Stimulated activated CD8-positive, alpha-beta memory T cell treated with anti-CD3 and anti-CD28 coated beads, Interleukin-12 subunit alpha, Interleukin-12 subunit beta, amount 100 ng/mL, for 24 hours (primary cell): Measurements from ENCODE around the gene TMCO1.
"Not testable (repeated sequence)": the region's sequence is repeated elsewhere in the genome, so short reads cannot be mapped to it uniquely, and the experiment has no call there.

Source experiments
- DNase-seq: peaks from one replicate; pipeline ENCODE4 v3.0.0-alpha.2; 2020; ENCODE audit errors: extremely low read depth

Gene TMCO1

DNA sequence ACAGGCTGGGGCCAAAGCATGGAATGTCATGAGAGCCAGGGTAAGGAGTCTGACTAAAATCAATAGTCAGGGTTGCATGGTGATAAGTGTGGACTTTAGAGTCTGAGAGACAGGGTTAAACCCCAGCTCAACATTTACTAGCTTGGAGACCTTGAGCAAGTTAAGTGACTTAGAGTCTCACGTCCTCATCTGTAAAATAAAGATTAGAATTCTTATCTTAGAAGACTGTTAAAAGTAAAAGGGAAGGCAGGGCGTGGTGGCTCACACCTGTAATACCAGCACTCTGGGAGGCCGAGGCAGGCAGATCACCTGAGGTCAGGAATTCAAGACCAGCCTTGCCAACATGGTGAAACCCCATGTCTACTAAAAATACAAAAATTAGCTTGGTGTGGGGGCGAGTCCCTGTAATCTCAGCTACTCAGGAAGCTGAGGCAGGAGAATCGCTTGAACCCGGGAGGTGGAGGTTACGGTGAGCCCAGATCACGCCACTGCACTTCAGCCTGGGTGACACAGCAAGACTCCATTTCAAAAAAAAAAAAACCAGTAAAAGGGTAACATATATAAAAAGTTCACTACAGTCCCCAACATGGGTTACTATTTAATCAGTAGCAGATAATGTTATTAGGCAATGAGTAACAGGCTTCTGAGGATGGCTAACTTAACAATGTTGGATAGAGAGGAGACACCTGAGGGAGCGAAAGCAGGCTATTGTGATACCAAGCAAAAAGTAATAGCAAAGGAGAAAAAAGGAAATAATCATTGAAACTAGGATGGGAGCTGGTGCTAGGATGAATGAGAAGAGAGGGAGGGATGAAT, 20.8 kb downstream of the TMCO1 start:
- no peak for DNase-seq

GRCh38 chr1:165744913-165745312, 23.8 kb downstream of the TMCO1 start:
- not testable (repeated sequence) for DNase-seq

DNA sequence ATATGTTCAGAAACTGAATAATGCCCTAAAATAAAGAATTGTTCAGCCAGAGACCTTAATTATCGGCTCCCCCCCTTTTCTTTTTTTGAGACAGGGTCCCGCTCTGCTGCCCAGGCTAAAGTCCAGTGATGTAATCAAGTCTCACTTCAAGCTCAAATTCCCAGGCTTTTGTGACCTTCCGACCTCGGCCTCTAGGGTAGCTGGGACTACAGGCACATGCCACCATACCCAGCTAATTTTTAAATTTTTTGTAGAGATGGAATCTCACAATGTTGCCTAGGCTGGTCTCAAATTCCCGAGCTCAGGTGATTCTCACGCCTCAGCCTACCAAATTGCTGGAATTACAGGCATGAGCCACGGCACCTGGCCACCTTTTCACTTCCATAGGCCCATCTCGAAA, 26.5 kb downstream of the TMCO1 start:
- DNase-seq, result no peak

DNA sequence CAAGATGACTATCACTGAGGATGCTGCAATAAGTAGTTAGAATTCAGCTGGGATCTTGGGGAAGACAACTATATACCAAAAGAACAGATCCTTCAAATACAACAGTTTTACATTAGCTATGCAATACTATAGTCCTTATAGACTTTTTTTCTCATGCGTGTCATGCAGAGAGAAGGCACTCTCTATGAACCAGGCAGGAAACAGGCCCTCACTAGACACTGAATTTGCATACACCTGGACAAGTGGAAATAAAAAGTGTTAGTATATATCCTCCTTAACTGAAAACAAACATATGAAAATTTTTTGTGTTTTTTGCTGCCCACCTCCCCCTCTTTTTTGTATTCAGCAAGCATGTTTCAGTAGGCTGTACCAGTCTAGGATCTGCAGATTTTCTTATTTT, 29.9 kb downstream of the TMCO1 start:
- DNase-seq, result no peak

DNA sequence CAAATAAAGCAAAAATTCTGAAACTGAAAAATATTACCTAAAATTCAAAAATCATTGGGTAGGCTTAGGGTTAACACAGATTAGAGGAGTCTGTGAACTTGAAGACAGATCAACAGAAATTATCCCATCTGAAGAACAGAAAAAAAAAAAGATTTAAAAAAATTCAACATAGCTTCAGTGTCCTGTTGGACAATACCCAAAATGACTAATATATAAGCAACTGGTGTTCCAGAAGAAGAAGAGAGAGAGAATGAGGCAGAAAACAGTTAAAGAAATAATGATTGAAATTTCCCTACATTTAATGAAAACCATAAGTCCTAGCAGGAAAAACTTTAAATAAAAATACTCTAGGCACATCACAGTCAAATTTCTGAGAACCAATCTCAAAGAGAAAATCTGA, 31.5 kb downstream of the TMCO1 start:
- DNase-seq, result no peak

DNA sequence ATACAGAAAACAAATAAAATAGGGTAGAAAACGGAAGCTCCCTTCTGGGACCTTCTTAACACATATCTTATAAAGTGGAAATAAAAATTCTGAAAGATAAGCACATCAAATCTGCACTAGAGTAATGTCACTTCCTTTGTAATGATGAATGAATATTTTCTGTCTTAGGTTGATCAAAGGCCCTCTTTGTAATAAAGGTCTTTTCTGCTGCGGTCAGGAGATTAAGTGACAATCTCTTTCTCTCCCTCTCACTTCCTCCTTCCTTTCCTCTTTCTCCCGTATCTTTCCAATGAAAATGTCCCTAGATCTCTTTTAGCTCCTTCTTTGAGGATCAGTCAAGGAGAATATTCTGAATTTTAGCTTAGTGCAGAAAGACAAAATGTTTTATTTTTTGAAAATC, 33.8 kb downstream of the TMCO1 start:
- no peak for DNase-seq

DNA sequence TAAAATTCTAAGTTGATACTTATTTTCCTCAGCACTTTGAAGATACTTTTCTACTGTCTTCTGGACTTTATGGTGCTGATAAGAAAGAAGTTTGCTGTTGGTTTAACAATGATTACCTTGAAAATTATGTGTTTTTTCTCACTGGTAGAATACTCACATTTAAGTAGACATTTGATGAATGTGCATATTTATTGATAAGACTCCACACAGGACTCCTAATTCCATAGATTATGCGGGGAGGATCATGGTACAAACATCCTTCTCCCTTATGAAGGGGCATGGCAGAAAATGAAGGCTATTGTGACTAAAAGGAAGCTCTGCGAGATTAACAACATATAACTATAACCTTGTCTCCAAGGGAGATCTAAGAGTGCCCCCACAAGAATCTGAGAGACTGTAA, 41.8 kb downstream of the TMCO1 start:
- DNase-seq, result no peak

DNA sequence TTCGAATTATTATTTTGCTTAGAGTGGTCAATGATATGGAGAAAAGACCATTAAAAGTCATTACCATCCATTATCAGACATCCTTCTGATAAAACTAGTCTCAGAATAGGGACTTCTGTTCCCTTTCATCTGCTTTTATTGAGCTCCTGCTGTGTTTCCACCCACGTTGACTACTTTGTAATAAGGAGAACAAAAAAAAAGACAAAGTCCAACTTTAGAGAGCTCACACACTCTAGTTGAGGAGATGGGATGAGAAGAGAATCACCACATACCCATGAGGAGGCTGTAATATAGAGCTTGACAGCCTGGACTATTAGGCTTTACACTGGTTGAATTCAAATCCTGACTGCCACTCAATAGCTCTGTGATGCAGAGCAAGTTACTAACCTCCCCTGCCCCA, 42.5 kb downstream of the TMCO1 start:
- no peak for DNase-seq

DNA sequence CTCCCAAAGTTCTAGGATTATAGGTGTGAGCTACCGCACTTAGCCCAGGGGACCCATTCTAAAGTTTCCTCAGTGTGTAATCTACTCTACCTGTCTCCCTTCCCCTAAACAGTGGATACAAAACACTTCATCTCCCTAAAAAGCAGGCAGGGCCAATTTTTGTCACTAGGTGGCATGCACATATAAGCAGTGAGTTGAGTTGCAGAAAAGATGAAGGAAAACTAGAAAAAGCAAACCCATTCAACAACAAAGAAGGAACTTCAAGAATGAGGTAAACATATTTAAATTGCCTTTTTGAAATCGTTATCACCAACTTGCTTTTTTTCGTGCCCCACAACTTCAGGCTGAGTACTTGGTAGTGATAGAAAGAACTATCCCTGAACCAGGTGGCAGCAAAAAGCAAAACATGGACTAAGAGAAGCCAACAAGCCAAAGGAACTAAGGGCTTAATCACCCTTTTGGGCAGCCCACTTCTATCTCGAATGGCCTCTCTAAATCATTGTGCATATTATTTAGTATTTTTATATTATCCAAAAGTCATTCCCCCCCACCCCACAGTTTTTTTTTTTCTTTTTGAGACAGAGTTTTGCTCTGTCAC, 50.7 kb downstream of the TMCO1 start:
- no peak for DNase-seq

GRCh38 chr1:165716265-165717051, 52.2 kb downstream of the TMCO1 start:
- not testable (repeated sequence) for DNase-seq

- no peak for DNase-seq
These were observed 55.9 kb downstream of the TMCO1 start for GRCh38 chr1:165712764-165713163.

DNA sequence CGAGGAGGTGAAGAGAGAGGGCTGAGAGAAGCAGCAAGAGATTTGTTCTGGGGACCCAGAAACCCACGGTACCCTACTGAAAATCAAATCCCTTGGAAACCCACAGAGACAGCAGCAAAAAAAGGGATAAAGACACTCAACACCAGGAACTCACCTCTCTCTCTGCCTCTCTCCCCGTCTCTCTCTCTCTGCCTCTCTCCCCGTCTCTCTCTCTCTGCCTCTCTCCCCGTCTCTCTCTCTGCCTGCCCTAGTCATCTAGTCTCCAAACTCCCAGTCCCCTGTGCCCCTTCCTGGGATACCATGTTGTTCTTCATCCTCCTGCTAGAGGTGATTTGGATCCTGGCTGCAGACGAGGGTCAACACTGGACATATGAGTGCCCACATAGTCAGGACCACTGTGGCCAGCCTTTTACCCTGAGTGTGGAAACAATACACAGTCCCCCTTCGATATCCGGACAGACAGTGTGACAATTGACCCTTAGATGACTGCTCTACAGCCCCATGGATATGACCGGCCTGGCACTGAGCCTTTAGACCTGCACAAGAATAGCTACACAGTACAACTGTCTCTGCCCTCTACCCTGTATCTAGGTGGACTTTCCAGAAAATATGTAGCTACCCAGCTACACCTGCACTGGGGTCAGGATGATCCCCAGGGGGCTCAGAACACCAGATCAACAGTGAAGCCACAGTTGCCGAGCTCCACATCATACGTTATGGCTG, 60.5 kb downstream of the TMCO1 start:
- DNase-seq, result no peak

DNA sequence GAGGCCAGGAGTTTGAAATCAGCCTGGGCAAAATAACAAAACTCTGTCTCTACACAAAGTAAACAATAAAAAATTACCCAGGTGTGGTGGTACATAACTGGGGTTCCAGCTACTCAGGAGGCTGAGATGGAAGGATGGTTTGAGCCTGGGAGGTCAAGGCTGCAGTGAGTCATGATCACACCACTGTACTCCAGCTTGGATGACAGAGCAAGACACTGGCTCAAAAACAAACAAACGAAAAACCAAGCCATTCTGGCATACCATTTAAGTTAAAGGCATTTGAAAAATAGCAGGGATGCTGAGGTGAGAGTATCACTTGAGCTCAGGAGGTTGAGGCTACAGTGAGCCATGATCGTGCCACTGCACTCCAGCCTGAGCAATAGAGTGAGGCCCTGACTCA, 65.0 kb downstream of the TMCO1 start:
- no peak for DNase-seq

- not testable (repeated sequence) for DNase-seq
These were observed 66.7 kb downstream of the TMCO1 start for GRCh38 chr1:165701922-165702321.

DNA sequence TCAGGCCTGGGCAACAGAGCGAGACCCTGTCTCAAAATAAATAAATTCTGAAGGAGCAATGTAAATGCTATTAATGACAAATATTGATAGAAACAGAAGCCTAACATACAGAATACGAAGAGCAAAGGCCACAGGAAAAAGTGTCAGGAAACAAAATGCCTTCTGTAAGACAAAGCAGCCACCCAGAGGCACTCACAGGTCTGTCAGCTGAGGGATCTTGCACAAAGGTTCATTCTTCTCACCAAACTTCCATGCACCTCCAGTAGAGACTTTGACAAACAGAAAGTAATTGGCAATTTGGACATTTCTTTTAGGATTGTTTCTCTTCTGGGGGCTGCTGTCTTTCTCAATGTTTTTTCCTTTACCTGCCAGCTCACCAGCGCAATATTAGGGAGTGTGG, 69.1 kb downstream of the TMCO1 start:
- no peak for DNase-seq

GRCh38 chr1:165698761-165699052, 70.0 kb downstream of the TMCO1 start:
- no peak for DNase-seq

DNA sequence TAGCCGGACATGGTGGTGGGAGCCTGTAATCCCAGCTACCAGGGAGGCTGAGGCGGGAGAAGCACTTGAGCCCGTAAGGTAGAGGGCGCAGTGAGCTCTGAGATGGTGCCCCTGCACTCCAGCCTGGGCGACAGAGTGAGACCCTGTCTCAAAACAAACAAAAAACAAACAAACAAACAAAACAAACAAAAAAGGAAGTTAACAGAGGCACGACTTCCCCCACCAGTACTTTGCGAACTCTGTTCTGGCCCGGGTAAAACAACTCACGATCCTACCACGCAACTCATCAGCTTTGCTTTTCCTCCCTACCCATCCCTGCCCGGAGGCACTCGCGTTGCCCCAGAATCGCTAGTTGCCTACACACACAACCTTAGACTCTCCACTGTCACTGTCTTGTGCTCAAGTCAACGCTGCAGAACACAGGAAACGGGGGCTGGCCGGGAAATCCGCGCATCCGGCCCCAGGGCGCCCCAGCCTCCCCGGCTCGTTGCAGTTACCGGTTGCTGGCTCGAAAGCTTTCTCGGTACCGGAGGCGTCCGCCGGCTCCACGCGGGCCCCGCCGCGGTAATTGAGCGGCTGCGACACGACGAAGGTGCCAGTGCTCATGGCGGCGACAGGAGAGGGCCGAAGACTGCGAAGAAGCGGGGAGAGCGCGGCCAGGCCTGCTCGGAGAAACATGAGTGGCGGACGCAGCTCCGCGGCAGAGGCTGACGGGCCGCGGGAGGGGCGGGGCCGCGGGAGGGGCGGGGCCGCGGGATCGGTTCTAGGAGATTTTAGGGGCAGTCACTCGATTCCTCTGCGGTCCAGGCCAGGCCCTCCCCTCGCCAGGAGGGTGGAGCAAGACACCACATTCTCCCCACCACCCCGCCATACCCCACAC, 70.5 kb downstream of the TMCO1 start, which contains the start of gene ALDH9A1:
TSS of gene ALDH9A1 (minus strand) at position 682 of the 880 bp plus-strand sequence. CDS start at position 678, 4 bp downstream.
- DNase-seq, result peak; percentile 79

DNA sequence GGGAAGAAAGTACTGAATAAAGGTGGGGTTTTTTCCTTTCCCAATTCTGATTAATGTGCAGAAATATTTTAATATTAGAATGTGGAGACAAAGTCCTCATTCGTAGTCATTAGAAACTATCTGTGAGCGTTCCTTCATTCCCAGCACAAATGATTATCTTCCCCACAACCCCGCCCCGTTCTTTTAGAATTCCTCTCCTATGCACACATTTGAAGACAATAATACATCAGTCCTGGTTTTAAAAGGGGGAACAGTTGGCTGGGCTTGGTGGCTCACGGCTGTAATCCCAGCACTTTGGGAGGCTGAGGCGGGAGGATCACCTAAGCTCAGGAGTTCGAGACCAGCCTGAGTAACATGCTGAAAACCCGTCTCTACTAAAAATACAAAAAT, 71.2 kb downstream of the TMCO1 start:
- DNase-seq, result no peak

DNA sequence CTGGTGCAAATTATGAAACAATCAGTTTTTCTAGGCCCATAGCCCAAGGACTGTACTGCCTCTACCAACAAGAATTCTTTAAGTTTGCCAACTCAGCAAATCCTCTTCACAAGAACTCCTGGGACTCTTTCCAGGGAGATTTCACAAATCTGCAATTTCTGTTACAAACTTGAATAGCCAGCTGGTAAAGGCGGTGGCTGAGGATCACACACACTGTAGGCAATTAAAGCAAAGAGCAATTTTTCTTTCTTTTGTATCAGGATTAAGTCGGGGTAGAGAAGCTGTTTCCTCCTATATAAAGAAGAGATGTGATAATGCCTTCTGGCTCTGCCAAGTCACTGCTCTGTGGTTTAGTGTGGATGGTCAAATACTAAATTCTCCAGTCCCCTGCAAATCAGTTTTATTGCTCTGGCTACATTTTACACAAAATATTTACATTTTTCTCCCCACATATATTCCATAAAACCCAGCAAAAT, 72.0 kb downstream of the TMCO1 start:
- no peak for DNase-seq

DNA sequence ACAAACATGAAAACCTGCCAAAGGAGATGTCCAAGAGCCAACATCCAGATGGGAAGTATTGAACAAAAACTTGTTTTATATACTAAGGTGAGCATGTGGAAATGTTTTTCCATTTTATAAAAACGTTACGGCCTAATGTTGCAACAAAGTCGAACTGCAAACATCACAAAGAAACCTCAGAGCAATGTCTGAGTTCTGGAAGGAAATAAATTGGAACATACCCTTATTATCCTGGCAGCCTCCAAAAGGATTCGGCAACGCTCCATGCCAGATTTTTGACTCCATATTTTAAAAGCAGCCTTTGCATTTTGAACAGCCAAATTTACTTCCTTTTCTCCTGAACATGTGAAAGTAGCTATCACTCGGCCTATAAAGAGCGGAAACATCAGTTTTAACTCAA, 73.6 kb downstream of the TMCO1 start:
- DNase-seq, result no peak

DNA sequence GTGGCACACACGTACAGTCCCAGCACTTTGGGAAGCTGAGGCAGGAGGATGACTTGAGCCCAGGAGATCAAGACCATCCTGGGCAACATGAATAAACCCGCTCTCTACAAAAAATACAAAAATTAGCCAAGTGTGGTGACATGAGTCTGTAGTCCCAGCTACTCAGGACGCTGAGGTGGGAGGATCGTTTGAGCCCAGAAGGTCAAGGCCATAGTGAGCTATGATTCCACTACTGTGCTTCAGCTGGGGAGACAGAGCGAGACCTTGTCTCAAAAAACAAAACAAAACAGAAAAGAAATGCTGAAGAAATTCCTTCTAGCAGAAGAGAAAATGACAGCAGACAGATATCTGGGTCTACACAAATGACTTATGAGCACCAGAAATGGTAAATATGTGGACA, 80.6 kb downstream of the TMCO1 start:
- no peak for DNase-seq
